Thymus (tissue), 11 donors: Measurements from ENCODE around the gene SPATS2. TPM values are rescaled to one million over a fixed set of nuclear protein-coding genes. Genes with fewer than 3 reads are reported as not detected.
"Not testable (repeated sequence)": the region's sequence is repeated elsewhere in the genome, so short reads cannot be mapped to it uniquely, and the experiment has no call there.

Source experiments
- DNase-seq, 9 donors: peaks; one replicate each; pipeline ENCODE4 v3.0.0-alpha.2; 2013; ENCODE audit warnings: low spot score in 9 of 9, low read depth in 6 of 9, missing footprints in 1 of 9
- H3K27ac ChIP-seq, 2 donors: one replicate each; pipeline ENCODE4 v1.5.1; 2013; ENCODE audit warnings: control low read depth in 1 of 2, low read depth in 1 of 2, low read length in 1 of 2, mild to moderate bottlenecking in 1 of 2, moderate library complexity in 1 of 2
- H3K27me3 ChIP-seq, 2 donors: one replicate each; pipeline ENCODE4 v1.5.1; 2013; ENCODE audit warnings: low read length in 1 of 2; ENCODE audit not compliant: control insufficient read depth in 2 of 2, insufficient read depth in 1 of 2
- H3K36me3 ChIP-seq, 2 donors: one replicate each; pipeline ENCODE4 v1.5.1; 2013; ENCODE audit warnings: low read length in 1 of 2, mild to moderate bottlenecking in 1 of 2, moderate library complexity in 1 of 2; ENCODE audit not compliant: control insufficient read depth in 2 of 2, insufficient read depth in 2 of 2
- H3K4me1 ChIP-seq, 2 donors: one replicate each; pipeline ENCODE4 v1.5.1; 2013; ENCODE audit warnings: low read length in 2 of 2; ENCODE audit not compliant: control insufficient read depth in 2 of 2, insufficient read depth in 2 of 2
- H3K4me3 ChIP-seq, 2 donors: one replicate each; pipeline ENCODE4 v1.5.1; 2013; ENCODE audit warnings: low read length in 2 of 2, control low read depth in 1 of 2, mild to moderate bottlenecking in 1 of 2
- H3K9me3 ChIP-seq, 2 donors: one replicate each; pipeline ENCODE4 v1.5.1; 2013; ENCODE audit warnings: low read length in 1 of 2, mild to moderate bottlenecking in 1 of 2; ENCODE audit not compliant: control insufficient read depth in 2 of 2, insufficient read depth in 1 of 2
- WGBS: extraction: QIAGEN DNeasy Blood & Tissue Kit; methylation state at CpG from one replicate; pipeline ENCODE4 v1.1.7; 2013; 5-methylcytosine and 5-hydroxymethylcytosine counted together
- polyA plus RNA-seq: library from polyadenylated mRNA; stranded (reverse); fragments of 200-250 nt; gene quantifications from one replicate; pipeline ENCODE4 v1.2.3, GENCODE V29; 2013
- total RNA-seq: library from RNA; stranded (reverse); fragments of 120-200 nt; gene quantifications from one replicate; pipeline ENCODE4 v1.2.4, GENCODE V29; 2013
- donor health status: healthy.

Gene SPATS2
- total and polyA plus RNA-seq, 2 donors: 14.2 to 15.3 TPM

- DNase-seq: no peak
- Histone ChIP-seq H3K27ac (no peak overlapping the region), H3K27me3 (peaks cover 22 to 44% of the 10 kb centered on the region in 2 donors), H3K4me3 (no peak overlapping the region), H3K36me3 (no peaks in the 10 kb centered on the region), H3K9me3 (no peaks in the 10 kb centered on the region), H3K4me1 (peaks cover 6 to 10% of the 10 kb centered on the region in 2 donors)
- whole genome bisulfite sequencing: 96% methylated on average over 10 of the region's 10 CpGs
Observed at GRCh38 chr12:49533331-49533730, 166.1 kb downstream of the SPATS2 start.

- peaks cover 8 to 14% of the 10 kb centered on the region in 2 donors for H3K4me1 ChIP-seq
- H3K4me3 ChIP-seq, H3K36me3 ChIP-seq, H3K27ac ChIP-seq, DNase-seq, H3K9me3 ChIP-seq: not testable (repeated sequence)
- H3K27me3 ChIP-seq: peaks cover 27 to 49% of the 10 kb centered on the region in 2 donors
- 86% methylated on average over 5 of the region's 5 CpGs for WGBS
Observed at GRCh38 chr12:49534122-49534521, 166.9 kb downstream of the SPATS2 start.

DNA sequence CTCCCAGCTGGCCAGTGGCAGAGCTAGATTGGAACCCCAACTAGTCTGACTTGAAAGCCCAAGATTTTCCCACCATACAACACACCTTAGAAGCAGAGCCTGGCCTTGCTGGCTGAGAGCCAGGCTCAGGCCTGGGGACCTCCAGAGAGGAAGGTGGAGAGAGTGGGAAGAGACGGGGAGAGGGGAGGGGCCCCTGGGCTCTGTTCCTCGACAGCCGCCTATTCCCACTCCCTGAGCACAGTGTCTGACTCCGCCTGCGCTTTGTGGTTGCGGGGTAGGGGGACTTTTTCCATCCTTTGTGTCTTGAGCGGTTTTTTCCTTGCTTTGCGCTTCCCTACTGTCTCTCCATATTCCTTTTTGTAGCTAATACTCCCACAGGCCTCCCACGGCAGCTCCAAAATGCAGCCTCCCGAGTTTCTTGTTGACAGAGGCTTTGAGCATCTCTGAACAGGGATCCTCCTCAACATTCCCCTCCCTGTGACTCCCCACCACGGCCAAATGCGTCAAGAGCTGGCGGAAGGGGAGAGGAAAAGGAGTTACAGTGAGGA, 167.5 kb downstream of the SPATS2 start:
- WGBS: 89% methylated on average over 13 of the region's 13 CpGs
- no peaks in the 10 kb centered on the region for H3K36me3 ChIP-seq
- H3K4me3 ChIP-seq: no peak overlapping the region
- DNase-seq: no peak
- H3K27ac ChIP-seq: no peak overlapping the region
- peaks cover 34 to 56% of the 10 kb centered on the region in 2 donors for H3K27me3 ChIP-seq
- peaks cover 0 to 3% of the 10 kb centered on the region in 2 donors for H3K9me3 ChIP-seq
- H3K4me1 ChIP-seq: peaks cover 13 to 20% of the 10 kb centered on the region in 2 donors

GRCh38 chr12:49535921-49536525, 168.8 kb downstream of the SPATS2 start:
- Histone ChIP-seq H3K27ac (no peak overlapping the region), H3K9me3 (peaks cover 0 to 3% of the 10 kb centered on the region in 2 donors), H3K4me3 (no peak overlapping the region), H3K36me3 (no peaks in the 10 kb centered on the region), H3K27me3 (peaks cover 44 to 68% of the 10 kb centered on the region in 2 donors), H3K4me1 (peaks cover 13 to 24% of the 10 kb centered on the region in 2 donors)
- no peak for DNase-seq
- WGBS: 95% methylated on average over 6 of the region's 6 CpGs

GRCh38 chr12:49536526-49537071, 169.3 kb downstream of the SPATS2 start:
- 42% methylated on average over 3 of the region's 3 CpGs for WGBS
- peaks cover 0 to 3% of the 10 kb centered on the region in 2 donors for H3K9me3 ChIP-seq
- DNase-seq: no peak
- H3K4me3 ChIP-seq: no peak overlapping the region
- no peaks in the 10 kb centered on the region for H3K36me3 ChIP-seq
- no peak overlapping the region for H3K27ac ChIP-seq
- peaks cover 44 to 74% of the 10 kb centered on the region in 2 donors for H3K27me3 ChIP-seq
- H3K4me1 ChIP-seq: peaks cover 13 to 24% of the 10 kb centered on the region in 2 donors

GRCh38 chr12:49537231-49537751, 170.0 kb downstream of the SPATS2 start:
- H3K36me3 ChIP-seq: no peaks in the 10 kb centered on the region
- peak overlapping the region in 1 of 2 donors; percentile 67 for H3K4me3 ChIP-seq
- peaks cover 0 to 3% of the 10 kb centered on the region in 2 donors for H3K9me3 ChIP-seq
- no peak overlapping the region for H3K27ac ChIP-seq
- DNase-seq: no peak
- H3K4me1 ChIP-seq: peaks cover 13 to 25% of the 10 kb centered on the region in 2 donors
- peaks cover 44 to 81% of the 10 kb centered on the region in 2 donors for H3K27me3 ChIP-seq
- 28% methylated on average over 13 of the region's 13 CpGs for WGBS

DNA sequence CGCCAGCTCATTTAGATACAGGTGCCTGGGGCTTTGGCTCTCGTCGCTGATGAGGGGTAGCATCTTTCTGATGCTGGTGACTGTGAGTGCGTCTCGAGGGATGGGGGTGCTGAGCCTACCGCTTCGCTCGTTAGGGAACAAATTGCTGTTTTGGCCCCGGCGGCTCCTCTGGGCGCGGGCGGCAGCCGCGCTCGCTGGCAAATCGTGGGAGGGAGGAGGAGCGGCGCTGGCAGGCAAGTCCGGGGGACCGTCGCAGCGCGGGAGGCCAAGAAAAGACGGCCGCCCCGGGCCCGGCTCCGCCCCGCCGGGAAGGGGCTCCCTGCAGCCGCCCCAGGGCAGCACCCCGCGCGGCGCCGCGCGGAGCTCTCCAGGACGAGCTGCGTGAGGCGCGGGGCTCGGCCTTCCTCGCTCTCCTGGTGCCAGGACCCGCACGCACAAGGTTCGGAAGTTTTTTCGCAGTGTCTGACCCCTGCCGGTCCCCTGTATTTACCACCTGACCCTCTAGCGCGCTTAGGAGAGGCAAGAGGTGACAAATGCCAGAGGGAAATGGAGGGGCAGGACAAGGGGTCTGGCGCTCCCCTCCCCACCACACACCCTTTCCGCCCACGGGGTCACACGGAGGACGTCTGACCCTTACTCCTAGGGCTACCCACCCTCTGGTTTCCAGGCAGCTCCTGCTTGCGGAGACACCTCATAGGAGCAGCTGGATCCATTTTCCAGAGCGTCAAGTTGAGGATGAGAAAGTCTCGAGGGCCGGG, 170.7 kb downstream of the SPATS2 start:
- H3K4me3 ChIP-seq: peak overlapping the region; percentile 32 to 67
- H3K27me3 ChIP-seq: peaks cover 44 to 85% of the 10 kb centered on the region in 2 donors
- 2% methylated on average over 61 of the region's 61 CpGs for WGBS
- no peak overlapping the region for H3K27ac ChIP-seq
- H3K9me3 ChIP-seq: peaks cover 0 to 3% of the 10 kb centered on the region in 2 donors
- H3K36me3 ChIP-seq: no peaks in the 10 kb centered on the region
- peaks cover 13 to 30% of the 10 kb centered on the region in 2 donors for H3K4me1 ChIP-seq
- DNase-seq: peak in 1 of 9 donors; percentile 31

- Histone ChIP-seq H3K4me3 (peak within 1 kb of the TSS; percentile 32 to 67), H3K9me3 (peaks cover 0 to 3% of the 10 kb centered on the region in 2 donors), H3K36me3 (no peaks in the 10 kb centered on the region), H3K27me3 (peaks cover 47 to 92% of the 10 kb centered on the region in 2 donors), H3K4me1 (peaks cover 13 to 38% of the 10 kb centered on the region in 2 donors), H3K27ac (no peak within 1 kb of the TSS)
- WGBS: 1% methylated on average over 107 of the region's 107 CpGs
- DNase-seq: peak; percentile 62 to 94 (median 82)
Observed at GRCh38 chr12:49538510-49539403, 171.5 kb downstream of the SPATS2 start, which contains the start of gene KCNH3. TSS of gene KCNH3 (plus strand) at chr12:49539030. CDS start at chr12:49539417, 387 bp downstream.
